ENCODE data around the gene NOC2L.
A peak's percentile ranks its signal among the peaks of the same experiment; 100 is the strongest.
"Not testable (repeated sequence)": the region's sequence is repeated elsewhere in the genome, so short reads cannot be mapped to it uniquely, and the experiment has no call there.

NOC2L gene

DNA sequence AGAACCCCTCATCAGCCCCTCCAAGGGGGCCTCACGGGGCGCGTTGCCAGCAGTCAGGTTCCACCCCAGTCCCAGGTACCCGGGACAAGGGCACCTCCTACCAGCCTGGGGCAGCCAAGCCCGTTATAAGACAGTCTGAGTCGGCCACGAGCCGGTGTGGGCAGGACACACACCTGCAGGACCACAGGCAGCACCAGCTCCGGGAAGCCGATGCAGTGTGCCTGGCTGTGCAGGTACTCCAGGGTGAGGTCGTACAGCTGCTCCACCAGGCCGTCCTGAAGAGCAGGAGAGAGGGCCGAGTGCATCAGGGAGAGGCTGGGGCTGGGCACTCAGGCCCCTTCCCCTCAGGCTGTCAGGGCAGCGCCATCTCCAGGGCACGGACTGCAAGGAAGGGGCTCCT, 11.1 kb downstream of the NOC2L start:
- TF ChIP-seq ZFP30 (CRISPR knock-in tag; IDR thresholded peaks at IDR 0.05) = no peak
- no peak for TF ChIP-seq ZFP3 (CRISPR knock-in tag; IDR thresholded peaks at IDR 0.05)
- TF ChIP-seq, protein P1, sequence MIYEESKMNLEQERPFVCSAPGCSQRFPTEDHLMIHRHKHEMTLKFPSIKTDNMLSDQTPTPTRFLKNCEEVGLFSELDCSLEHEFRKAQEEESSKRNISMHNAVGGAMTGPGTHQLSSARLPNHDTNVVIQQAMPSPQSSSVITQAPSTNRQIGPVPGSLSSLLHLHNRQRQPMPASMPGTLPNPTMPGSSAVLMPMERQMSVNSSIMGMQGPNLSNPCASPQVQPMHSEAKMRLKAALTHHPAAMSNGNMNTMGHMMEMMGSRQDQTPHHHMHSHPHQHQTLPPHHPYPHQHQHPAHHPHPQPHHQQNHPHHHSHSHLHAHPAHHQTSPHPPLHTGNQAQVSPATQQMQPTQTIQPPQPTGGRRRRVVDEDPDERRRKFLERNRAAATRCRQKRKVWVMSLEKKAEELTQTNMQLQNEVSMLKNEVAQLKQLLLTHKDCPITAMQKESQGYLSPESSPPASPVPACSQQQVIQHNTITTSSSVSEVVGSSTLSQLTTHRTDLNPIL (CRISPR knock-in tag; IDR thresholded peaks at IDR 0.05; ENCODE audit: low read depth) = no peak
- no peak for TF ChIP-seq TOX (CRISPR knock-in tag; IDR thresholded peaks at IDR 0.05; ENCODE audit: borderline replicate concordance)
- ATAC-seq = no peak

DNA sequence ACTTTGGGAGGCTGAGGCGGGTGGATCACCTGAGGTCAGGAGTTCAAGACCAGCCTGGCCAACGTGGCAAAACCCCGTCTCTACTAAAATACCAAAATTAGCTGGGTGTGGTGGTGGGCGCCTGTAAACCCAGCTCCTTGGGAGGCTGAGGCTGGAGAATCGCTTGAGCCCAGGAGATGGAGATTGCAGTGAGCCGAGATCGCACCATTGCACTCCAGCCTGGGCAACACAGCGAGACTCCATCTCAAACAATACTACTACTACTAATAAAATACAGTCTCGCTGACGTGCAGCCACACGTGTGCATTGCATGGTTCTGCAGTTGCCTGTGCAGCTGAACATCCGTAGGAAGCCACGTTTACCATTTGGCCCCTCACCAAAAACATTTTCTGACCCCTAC, 12.2 kb downstream of the NOC2L start:
- not testable (repeated sequence) for ATAC-seq

DNA sequence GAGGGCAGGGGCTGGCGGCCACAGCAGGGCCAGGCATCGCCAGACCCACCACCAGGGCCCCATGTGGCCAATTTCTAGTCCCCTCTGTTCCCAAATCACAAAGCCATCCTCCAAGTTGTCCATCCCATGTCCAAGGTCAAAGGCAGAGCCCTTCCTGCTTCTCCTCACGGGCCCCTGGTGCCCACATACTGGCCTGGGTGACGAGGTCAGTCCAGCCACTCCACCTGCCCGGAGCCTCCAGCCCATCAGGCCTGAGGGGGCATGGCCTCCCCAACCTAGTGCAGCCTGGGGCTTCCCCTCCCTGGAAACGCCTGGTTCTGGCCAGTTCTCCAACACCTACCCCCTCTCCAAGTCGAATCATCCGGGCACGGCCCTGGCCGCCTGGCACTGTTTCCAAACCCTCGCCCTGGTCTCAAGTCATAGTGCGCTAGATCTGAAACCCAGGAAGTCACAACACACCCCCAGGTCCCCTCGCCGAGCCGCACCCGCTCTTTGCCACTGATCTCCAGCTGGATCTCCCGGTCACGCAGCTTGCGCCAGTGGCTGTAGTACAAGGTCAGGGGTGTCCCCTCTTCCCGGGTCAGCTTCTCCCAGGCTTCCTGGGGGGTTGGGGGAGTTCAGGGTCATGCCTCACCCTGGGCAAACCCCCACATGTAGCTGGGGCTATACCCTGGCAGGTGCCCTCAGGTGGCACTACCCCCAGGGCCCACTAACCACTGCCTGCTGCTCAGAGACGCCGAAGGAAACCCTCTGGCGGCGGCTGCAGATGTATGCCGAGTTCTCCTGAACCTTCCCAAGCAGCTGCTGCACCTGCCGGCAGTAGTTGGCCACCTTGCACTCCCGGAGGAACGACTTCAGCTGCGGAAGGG, 13.1 kb downstream of the NOC2L start:
- TF ChIP-seq PPARA (CRISPR knock-in tag; IDR thresholded peaks at IDR 0.05; ENCODE audit: borderline replicate concordance) = no peak
- TF ChIP-seq, protein P2, sequence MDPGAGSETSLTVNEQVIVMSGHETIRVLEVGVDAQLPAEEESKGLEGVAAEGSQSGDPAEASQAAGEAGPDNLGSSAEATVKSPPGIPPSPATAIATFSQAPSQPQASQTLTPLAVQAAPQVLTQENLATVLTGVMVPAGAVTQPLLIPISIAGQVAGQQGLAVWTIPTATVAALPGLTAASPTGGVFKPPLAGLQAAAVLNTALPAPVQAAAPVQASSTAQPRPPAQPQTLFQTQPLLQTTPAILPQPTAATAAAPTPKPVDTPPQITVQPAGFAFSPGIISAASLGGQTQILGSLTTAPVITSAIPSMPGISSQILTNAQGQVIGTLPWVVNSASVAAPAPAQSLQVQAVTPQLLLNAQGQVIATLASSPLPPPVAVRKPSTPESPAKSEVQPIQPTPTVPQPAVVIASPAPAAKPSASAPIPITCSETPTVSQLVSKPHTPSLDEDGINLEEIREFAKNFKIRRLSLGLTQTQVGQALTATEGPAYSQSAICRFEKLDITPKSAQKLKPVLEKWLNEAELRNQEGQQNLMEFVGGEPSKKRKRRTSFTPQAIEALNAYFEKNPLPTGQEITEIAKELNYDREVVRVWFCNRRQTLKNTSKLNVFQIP (CRISPR knock-in tag; IDR thresholded peaks at IDR 0.05; ENCODE audit: borderline replicate concordance, low read depth) = no peak
- TF ChIP-seq, protein P3, sequence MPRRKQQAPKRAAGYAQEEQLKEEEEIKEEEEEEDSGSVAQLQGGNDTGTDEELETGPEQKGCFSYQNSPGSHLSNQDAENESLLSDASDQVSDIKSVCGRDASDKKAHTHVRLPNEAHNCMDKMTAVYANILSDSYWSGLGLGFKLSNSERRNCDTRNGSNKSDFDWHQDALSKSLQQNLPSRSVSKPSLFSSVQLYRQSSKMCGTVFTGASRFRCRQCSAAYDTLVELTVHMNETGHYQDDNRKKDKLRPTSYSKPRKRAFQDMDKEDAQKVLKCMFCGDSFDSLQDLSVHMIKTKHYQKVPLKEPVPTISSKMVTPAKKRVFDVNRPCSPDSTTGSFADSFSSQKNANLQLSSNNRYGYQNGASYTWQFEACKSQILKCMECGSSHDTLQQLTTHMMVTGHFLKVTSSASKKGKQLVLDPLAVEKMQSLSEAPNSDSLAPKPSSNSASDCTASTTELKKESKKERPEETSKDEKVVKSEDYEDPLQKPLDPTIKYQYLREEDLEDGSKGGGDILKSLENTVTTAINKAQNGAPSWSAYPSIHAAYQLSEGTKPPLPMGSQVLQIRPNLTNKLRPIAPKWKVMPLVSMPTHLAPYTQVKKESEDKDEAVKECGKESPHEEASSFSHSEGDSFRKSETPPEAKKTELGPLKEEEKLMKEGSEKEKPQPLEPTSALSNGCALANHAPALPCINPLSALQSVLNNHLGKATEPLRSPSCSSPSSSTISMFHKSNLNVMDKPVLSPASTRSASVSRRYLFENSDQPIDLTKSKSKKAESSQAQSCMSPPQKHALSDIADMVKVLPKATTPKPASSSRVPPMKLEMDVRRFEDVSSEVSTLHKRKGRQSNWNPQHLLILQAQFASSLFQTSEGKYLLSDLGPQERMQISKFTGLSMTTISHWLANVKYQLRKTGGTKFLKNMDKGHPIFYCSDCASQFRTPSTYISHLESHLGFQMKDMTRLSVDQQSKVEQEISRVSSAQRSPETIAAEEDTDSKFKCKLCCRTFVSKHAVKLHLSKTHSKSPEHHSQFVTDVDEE (CRISPR knock-in tag; IDR thresholded peaks at IDR 0.05) = no peak
- TF ChIP-seq TCF4 (CRISPR knock-in tag; IDR thresholded peaks at IDR 0.05; ENCODE audit: borderline replicate concordance) = no peak
- no peak for TF ChIP-seq TOX (CRISPR knock-in tag; IDR thresholded peaks at IDR 0.05; ENCODE audit: borderline replicate concordance)
- no peak for TF ChIP-seq RARB (CRISPR knock-in tag; IDR thresholded peaks at IDR 0.05)
- TF ChIP-seq, protein P1 (CRISPR knock-in tag; IDR thresholded peaks at IDR 0.05; ENCODE audit: low read depth) = no peak
- no peak for TF ChIP-seq ZNF8 (CRISPR knock-in tag; IDR thresholded peaks at IDR 0.05)
- TF ChIP-seq OSR1 (CRISPR knock-in tag; IDR thresholded peaks at IDR 0.05) = no peak
- no peak for ATAC-seq

DNA sequence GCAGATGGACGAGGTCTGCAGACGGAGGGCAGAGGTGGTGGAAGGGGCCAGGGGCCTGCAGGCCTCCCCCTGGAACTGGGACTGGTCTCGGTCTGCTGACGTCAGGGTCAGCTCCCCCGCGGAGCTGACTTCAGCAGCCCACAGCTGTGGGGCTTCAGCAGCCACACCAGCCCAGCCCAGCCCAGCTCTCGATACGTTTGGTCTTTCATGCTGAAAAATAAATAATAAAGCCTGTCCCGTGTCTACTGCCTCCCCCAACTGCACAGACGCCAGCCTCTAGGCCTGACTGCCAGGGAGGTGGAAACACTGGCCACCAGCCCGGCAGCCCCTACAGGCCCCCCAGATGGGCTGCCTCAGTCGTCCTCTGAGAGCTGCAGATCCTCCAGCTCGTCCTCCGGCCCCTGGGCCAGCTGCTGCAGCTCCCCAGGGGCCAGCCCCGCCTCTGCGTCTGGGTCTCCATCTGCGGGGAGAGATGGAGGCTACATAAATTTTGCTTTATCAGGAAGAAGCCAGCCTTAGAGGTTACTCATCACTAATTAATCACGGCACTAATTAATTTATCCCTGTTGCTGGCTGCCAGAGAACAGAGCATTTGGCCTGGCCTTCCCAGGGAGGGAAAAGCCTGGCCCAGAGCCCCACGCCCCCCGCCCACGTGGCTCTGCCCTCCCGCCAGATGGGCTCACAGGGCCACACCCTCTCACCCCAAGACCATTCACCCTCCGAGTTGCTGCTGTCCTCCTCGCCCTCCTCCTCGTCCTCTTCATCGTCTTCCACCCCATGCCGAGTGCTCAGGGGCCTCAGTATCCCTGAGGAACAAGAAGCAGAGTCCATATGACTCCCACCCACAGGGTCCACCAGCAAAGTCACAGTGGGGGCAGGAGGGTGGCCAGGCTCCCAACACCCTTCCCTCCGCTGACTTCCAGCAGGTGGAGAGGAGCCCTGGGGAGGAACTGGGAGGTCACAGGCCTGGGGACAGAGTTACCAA, 14.4 kb downstream of the NOC2L start:
- TF ChIP-seq RARB (CRISPR knock-in tag; IDR thresholded peaks at IDR 0.05) = no peak
- no peak for TF ChIP-seq OSR1 (CRISPR knock-in tag; IDR thresholded peaks at IDR 0.05)
- TF ChIP-seq, protein P4, sequence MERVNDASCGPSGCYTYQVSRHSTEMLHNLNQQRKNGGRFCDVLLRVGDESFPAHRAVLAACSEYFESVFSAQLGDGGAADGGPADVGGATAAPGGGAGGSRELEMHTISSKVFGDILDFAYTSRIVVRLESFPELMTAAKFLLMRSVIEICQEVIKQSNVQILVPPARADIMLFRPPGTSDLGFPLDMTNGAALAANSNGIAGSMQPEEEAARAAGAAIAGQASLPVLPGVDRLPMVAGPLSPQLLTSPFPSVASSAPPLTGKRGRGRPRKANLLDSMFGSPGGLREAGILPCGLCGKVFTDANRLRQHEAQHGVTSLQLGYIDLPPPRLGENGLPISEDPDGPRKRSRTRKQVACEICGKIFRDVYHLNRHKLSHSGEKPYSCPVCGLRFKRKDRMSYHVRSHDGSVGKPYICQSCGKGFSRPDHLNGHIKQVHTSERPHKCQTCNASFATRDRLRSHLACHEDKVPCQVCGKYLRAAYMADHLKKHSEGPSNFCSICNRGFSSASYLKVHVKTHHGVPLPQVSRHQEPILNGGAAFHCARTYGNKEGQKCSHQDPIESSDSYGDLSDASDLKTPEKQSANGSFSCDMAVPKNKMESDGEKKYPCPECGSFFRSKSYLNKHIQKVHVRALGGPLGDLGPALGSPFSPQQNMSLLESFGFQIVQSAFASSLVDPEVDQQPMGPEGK (CRISPR knock-in tag; IDR thresholded peaks at IDR 0.05; ENCODE audit: borderline replicate concordance) = peak; percentile 63; the same call in 1 of the 2 replicates
- TF ChIP-seq, protein P1 (CRISPR knock-in tag; IDR thresholded peaks at IDR 0.05; ENCODE audit: low read depth) = 0 out of 2 replicates have a peak, but pooled peaks have one; percentile 23
- peak; percentile 43 for TF ChIP-seq TCF4 (CRISPR knock-in tag; IDR thresholded peaks at IDR 0.05; ENCODE audit: borderline replicate concordance)
- TF ChIP-seq TOX (CRISPR knock-in tag; IDR thresholded peaks at IDR 0.05; ENCODE audit: borderline replicate concordance) = no peak
- TF ChIP-seq ARNTL (CRISPR knock-in tag; IDR thresholded peaks at IDR 0.05; ENCODE audit: borderline replicate concordance, low read depth) = no peak
- TF ChIP-seq PPARA (CRISPR knock-in tag; IDR thresholded peaks at IDR 0.05; ENCODE audit: borderline replicate concordance) = no peak
- 0 out of 2 replicates have a peak, but pooled peaks have one; percentile 44 for TF ChIP-seq ZFP3 (CRISPR knock-in tag; IDR thresholded peaks at IDR 0.05)
- ATAC-seq = peak; percentile 2

All from SK-N-SH treated with all-trans-retinoic acid at 6 μM for 48 hours (cell line).